Measurements from ENCODE around the gene CSTF3. TPM values are rescaled to one million over a fixed set of nuclear protein-coding genes. Genes with fewer than 3 reads are reported as not detected.
A peak's percentile ranks its signal among the peaks of the same experiment; 100 is the strongest.
"Not testable (repeated sequence)": the region's sequence is repeated elsewhere in the genome, so short reads cannot be mapped to it uniquely, and the experiment has no call there.

The CSTF3 gene
- total RNA-seq, 1 donor from 2014 or later: 17.9 TPM

GRCh38 chr11:33057284-33057683, 104.0 kb downstream of the CSTF3 start:
- TF ChIP-seq, protein P1, sequence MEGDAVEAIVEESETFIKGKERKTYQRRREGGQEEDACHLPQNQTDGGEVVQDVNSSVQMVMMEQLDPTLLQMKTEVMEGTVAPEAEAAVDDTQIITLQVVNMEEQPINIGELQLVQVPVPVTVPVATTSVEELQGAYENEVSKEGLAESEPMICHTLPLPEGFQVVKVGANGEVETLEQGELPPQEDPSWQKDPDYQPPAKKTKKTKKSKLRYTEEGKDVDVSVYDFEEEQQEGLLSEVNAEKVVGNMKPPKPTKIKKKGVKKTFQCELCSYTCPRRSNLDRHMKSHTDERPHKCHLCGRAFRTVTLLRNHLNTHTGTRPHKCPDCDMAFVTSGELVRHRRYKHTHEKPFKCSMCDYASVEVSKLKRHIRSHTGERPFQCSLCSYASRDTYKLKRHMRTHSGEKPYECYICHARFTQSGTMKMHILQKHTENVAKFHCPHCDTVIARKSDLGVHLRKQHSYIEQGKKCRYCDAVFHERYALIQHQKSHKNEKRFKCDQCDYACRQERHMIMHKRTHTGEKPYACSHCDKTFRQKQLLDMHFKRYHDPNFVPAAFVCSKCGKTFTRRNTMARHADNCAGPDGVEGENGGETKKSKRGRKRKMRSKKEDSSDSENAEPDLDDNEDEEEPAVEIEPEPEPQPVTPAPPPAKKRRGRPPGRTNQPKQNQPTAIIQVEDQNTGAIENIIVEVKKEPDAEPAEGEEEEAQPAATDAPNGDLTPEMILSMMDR (IDR thresholded peaks at IDR 0.05): no peak
- Histone ChIP-seq H3K36me3 (peaks cover 56% of the 10 kb centered on the region), H3K4me1 (no peaks in the 10 kb centered on the region), H3K27me3 (no peaks in the 10 kb centered on the region), H3K4me3 (no peak overlapping the region), H3K27ac (no peak overlapping the region), H3K9me3 (no peaks in the 10 kb centered on the region)
- no peak for DNase-seq
- ATAC-seq: no peak
- intact Hi-C loops (cut with DNase I): no loop called here

DNA sequence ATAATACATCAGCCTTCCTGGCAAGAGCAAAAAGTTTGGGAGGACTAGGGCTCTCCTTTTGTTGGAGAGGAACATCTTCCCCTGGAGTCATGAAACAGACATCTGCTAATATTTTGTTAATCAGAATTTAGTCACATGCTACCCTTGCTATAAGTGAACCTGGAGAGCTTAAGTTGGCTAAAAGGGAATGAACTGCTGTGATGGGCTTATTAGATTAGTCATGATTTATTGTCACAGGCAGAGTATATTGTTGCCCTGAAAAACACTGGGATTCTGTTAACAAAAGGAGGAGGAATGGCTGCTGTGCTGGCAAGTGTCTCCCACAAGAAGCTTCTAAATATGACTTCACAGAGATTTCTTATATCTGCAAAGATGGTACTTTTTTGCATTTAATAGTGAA, 105.9 kb downstream of the CSTF3 start:
- no peaks in the 10 kb centered on the region for H3K4me1 ChIP-seq
- intact Hi-C loops (cut with DNase I): no loop called here
- no peak for ATAC-seq

DNA sequence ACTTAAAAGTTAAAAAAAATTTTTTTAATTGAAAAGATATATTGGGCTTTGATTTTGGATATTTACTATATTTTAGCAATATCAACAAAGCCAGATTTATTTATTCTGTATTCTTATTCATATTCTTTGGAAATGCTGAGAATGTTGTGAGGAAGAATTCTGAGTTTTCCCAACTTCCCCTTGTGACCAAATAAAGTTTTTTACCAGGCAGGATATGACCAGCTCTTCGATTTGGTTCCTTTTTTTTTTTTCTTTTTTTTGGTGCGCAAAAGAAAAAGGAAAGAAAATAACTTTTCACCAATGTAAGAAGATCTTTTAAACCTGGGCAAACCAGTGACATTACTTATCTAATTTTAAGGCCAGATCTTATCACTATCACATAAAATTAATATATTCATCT, 109.0 kb downstream of the CSTF3 start:
- DNase-seq (no peak), ATAC-seq (no peak)
- intact Hi-C loops (cut with DNase I): no loop called here
- H3K9me3 ChIP-seq: no peaks in the 10 kb centered on the region
- H3K27ac ChIP-seq: peak overlapping the region; percentile 48
- peaks cover 6% of the 10 kb centered on the region for H3K36me3 ChIP-seq
- no peaks in the 10 kb centered on the region for H3K4me1 ChIP-seq
- TF ChIP-seq, protein P1 (IDR thresholded peaks at IDR 0.05): no peak
- H3K4me3 ChIP-seq: no peak overlapping the region
- H3K27me3 ChIP-seq: no peaks in the 10 kb centered on the region

More for the DNA sequence above, 105.9 kb downstream of the CSTF3 start:
- DNase-seq: no peak
- TF ChIP-seq, protein P1 (IDR thresholded peaks at IDR 0.05): no peak
- no peak overlapping the region for H3K4me3 ChIP-seq
- H3K36me3 ChIP-seq: peaks cover 38% of the 10 kb centered on the region
- H3K27me3 ChIP-seq: no peaks in the 10 kb centered on the region
- H3K9me3 ChIP-seq: no peaks in the 10 kb centered on the region
- no peak overlapping the region for H3K27ac ChIP-seq

DNA sequence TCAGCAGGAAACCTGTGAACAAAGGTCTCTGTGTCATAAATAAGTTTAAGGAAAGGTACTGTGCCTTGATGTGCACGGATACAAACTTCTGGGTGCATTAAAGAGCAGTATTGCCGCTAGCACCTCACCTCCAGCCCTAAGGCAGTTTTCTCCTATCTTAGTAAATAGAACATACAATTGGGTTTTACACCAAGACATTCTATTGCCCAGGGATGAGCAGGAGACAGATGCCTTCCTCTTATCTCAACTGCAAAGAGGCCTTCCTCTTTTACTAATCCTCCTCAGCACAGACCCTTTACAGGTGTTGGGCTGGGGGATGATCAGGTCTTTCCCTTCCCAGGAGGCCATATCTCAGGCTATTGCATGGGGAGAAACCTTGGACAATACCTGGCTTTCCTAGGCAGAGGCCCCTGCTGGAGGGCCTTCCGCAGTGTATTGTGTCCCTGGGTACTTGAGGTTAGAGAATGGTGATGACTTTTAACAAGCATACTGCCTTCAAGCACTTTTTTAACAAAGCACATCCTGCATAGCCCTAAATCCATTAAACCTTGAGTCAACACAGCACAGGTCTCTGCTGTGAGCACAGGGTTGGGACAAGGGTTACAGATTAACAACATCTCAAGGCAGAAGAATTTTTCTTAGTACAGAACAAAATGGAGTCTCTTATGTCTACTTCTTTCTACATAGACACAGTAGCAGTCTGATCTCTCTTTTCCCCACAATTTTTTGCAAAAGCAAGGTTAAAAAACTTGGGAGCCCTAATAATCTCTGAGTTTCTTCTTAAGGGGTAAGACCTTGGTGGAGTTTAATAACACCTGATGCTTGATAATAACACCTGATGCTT, 111.5 kb downstream of the CSTF3 start:
- H3K36me3 ChIP-seq; H3K9me3 ChIP-seq; ATAC-seq; H3K27me3 ChIP-seq; H3K27ac ChIP-seq; H3K4me1 ChIP-seq; intact Hi-C loops (cut with DNase I); DNase-seq; H3K4me3 ChIP-seq: not testable (repeated sequence)

- H3K36me3 ChIP-seq; H3K9me3 ChIP-seq; H3K4me1 ChIP-seq; DNase-seq; H3K27me3 ChIP-seq; intact Hi-C loops (cut with DNase I); H3K4me3 ChIP-seq; H3K27ac ChIP-seq: not testable (repeated sequence)
- peak; percentile 86 for ATAC-seq
Observed at GRCh38 chr11:33048701-33049100, 112.6 kb downstream of the CSTF3 start.

- DNase-seq (no peak), ATAC-seq (no peak)
- no peaks in the 10 kb centered on the region for H3K9me3 ChIP-seq
- TF ChIP-seq, protein P1 (IDR thresholded peaks at IDR 0.05): no peak
- no peak overlapping the region for H3K27ac ChIP-seq
- H3K4me3 ChIP-seq: no peak overlapping the region
- H3K4me1 ChIP-seq: peaks cover 5% of the 10 kb centered on the region
- intact Hi-C loops (cut with DNase I): no loop called here
- H3K36me3 ChIP-seq: peaks cover 10% of the 10 kb centered on the region
- H3K27me3 ChIP-seq: no peaks in the 10 kb centered on the region
Observed at GRCh38 chr11:33045551-33046255, 115.6 kb downstream of the CSTF3 start.

Measured in upper lobe of right lung (tissue), 1 donor.